ENCODE measurements around the gene STEAP1B.
"Not testable (repeated sequence)": the region's sequence is repeated elsewhere in the genome, so short reads cannot be mapped to it uniquely, and the experiment has no call there.

Gene STEAP1B

GRCh38 chr7:22496912-22497311 is 3.1 kb downstream of the STEAP1B start:
- DNase-seq (ENCODE audit: low read depth), result not testable (repeated sequence)

- not testable (repeated sequence) for DNase-seq (ENCODE audit: low read depth)
Observed at GRCh38 chr7:22496296-22496888, 3.6 kb downstream of the STEAP1B start.

- DNase-seq (ENCODE audit: low read depth), result not testable (repeated sequence)
Observed at GRCh38 chr7:22493160-22493925, 6.6 kb downstream of the STEAP1B start.

- no peak for DNase-seq (ENCODE audit: low read depth)
Observed at GRCh38 chr7:22488643-22489462, 11.1 kb downstream of the STEAP1B start.

- DNase-seq (ENCODE audit: low read depth), result no peak
Observed at GRCh38 chr7:22487978-22488642, 11.9 kb downstream of the STEAP1B start.

GRCh38 chr7:22486597-22486996 is 13.4 kb downstream of the STEAP1B start:
- DNase-seq (ENCODE audit: low read depth), result no peak

- DNase-seq (ENCODE audit: low read depth), result no peak
Observed at GRCh38 chr7:22485189-22485588, 14.8 kb downstream of the STEAP1B start.

GRCh38 chr7:22482503-22482902 is 17.5 kb downstream of the STEAP1B start:
- DNase-seq (ENCODE audit: low read depth), result no peak

- DNase-seq (ENCODE audit: low read depth), result no peak
Observed at GRCh38 chr7:22481726-22482125, 18.3 kb downstream of the STEAP1B start.

- no peak for DNase-seq (ENCODE audit: low read depth)
Observed at GRCh38 chr7:22480523-22481075, 19.4 kb downstream of the STEAP1B start.

GRCh38 chr7:22477876-22478450 is 22.0 kb downstream of the STEAP1B start:
- no peak for DNase-seq (ENCODE audit: low read depth)

GRCh38 chr7:22477262-22477661 is 22.7 kb downstream of the STEAP1B start:
- DNase-seq (ENCODE audit: low read depth), result no peak

- DNase-seq (ENCODE audit: low read depth), result no peak
Observed at GRCh38 chr7:22476824-22477223, 23.2 kb downstream of the STEAP1B start.

- DNase-seq (ENCODE audit: low read depth), result no peak
Observed at GRCh38 chr7:22474645-22475044, 25.3 kb downstream of the STEAP1B start.

GRCh38 chr7:22470981-22471380 is 29.0 kb downstream of the STEAP1B start:
- no peak for DNase-seq (ENCODE audit: low read depth)

GRCh38 chr7:22469371-22470143 is 30.4 kb downstream of the STEAP1B start:
- DNase-seq (ENCODE audit: low read depth), result no peak

- no peak for DNase-seq (ENCODE audit: low read depth)
Observed at GRCh38 chr7:22468609-22469008, 31.4 kb downstream of the STEAP1B start.

- no peak for DNase-seq (ENCODE audit: low read depth)
Observed at GRCh38 chr7:22464299-22464698, 35.7 kb downstream of the STEAP1B start.

GRCh38 chr7:22460363-22460988 is 39.5 kb downstream of the STEAP1B start:
- no peak for DNase-seq (ENCODE audit: low read depth)

- DNase-seq (ENCODE audit: low read depth), result no peak
Observed at GRCh38 chr7:22457471-22457870, 42.5 kb downstream of the STEAP1B start.
